ENCODE data around the gene EPHA8.

DNA sequence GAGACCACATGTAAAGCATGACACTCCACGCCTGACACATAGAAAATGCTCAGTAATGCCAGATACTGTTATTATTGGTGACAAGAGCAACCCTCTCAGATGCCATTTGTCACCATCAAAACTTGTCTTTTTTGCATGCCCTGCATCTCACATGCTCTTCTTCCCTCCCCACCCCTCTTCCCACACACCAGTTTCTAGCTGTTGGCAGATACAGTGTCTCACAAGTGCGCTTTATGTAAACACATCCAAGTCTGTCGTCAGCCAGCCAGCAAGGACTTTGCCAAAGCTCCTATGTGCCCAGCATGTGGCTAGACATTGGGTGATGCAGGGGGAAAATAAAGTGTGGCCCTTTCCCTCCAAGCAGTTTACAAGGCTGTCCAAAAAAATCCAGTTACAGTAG, 44.9 kb upstream of the EPHA8 start:
- TF ChIP-seq, protein P1, sequence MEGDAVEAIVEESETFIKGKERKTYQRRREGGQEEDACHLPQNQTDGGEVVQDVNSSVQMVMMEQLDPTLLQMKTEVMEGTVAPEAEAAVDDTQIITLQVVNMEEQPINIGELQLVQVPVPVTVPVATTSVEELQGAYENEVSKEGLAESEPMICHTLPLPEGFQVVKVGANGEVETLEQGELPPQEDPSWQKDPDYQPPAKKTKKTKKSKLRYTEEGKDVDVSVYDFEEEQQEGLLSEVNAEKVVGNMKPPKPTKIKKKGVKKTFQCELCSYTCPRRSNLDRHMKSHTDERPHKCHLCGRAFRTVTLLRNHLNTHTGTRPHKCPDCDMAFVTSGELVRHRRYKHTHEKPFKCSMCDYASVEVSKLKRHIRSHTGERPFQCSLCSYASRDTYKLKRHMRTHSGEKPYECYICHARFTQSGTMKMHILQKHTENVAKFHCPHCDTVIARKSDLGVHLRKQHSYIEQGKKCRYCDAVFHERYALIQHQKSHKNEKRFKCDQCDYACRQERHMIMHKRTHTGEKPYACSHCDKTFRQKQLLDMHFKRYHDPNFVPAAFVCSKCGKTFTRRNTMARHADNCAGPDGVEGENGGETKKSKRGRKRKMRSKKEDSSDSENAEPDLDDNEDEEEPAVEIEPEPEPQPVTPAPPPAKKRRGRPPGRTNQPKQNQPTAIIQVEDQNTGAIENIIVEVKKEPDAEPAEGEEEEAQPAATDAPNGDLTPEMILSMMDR (IDR thresholded peaks at IDR 0.05): no peak
- TF ChIP-seq EZH2 (IDR thresholded peaks at IDR 0.05): no peak
- no peak for TF ChIP-seq EZH2phosphoT487 (IDR thresholded peaks at IDR 0.05)
